Smooth muscle cell (in vitro differentiated cells): ENCODE measurements around the gene RAB3IL1. TPM values are rescaled to one million over a fixed set of nuclear protein-coding genes. Genes with fewer than 3 reads are reported as not detected.

ENCODE experiments used
- DNase-seq: peaks from one replicate; lab custom pipeline; 2025; ENCODE audit not compliant: unreplicated experiment; lab: John Stamatoyannopoulos, UW
- H2AFZ ChIP-seq: fragments of 200-600 bp; sonication (generic); 2 replicates; pipeline ENCODE4 v1.6.0; 2016; ENCODE audit warnings: antibody characterized with exemption, low read depth, mild to moderate bottlenecking
- H3F3A ChIP-seq: fragments of 200-600 bp; sonication (generic); 2 replicates; pipeline ENCODE4 v1.6.0; 2017; ENCODE audit warnings: antibody characterized with exemption, low read depth
- H3K27ac ChIP-seq: fragments of 200-600 bp; sonication (generic); 2 replicates; pipeline ENCODE4 v1.5.1; 2016; ENCODE audit warnings: low read depth, mild to moderate bottlenecking
- H3K27me3 ChIP-seq: fragments of 200-600 bp; sonication (generic); 2 replicates; pipeline ENCODE4 v1.6.1; 2016; ENCODE audit warnings: low read depth, mild to moderate bottlenecking
- H3K36me3 ChIP-seq: fragments of 200-600 bp; sonication (generic); 2 replicates; pipeline ENCODE4 v1.5.1; 2016; ENCODE audit warnings: low read depth
- H3K4me1 ChIP-seq: fragments of 200-600 bp; sonication (generic); 2 replicates; pipeline ENCODE4 v1.5.1; 2016; ENCODE audit warnings: low read depth
- H3K4me2 ChIP-seq: fragments of 200-600 bp; sonication (generic); 2 replicates; pipeline ENCODE4 v1.6.0; 2016; ENCODE audit warnings: mild to moderate bottlenecking
- H3K4me3 ChIP-seq: fragments of 200-600 bp; sonication (generic); 2 replicates; pipeline ENCODE4 v1.5.1; 2016; ENCODE audit warnings: mild to moderate bottlenecking
- H3K79me2 ChIP-seq: fragments of 200-600 bp; sonication (generic); 2 replicates; pipeline ENCODE4 v1.6.0; 2016; ENCODE audit warnings: low read depth, mild to moderate bottlenecking
- H3K9ac ChIP-seq: fragments of 200-600 bp; sonication (generic); 2 replicates; pipeline ENCODE4 v1.6.0; 2016; ENCODE audit warnings: low read depth
- H3K9me3 ChIP-seq: fragments of 200-600 bp; sonication (generic); replicated peaks from 2 replicates; pipeline ENCODE4 v1.5.1; 2016; ENCODE audit warnings: low read depth
- H4K20me1 ChIP-seq: fragments of 200-600 bp; sonication (generic); 2 replicates; pipeline ENCODE4 v1.6.0; 2016; ENCODE audit warnings: low read depth
- WGBS: methylation state at CpG from one replicate; pipeline ENCODE4 v1.1.7; 2016; ENCODE audit warnings: low lambda C conversion rate; 5-methylcytosine and 5-hydroxymethylcytosine counted together
- polyA plus RNA-seq: library from polyadenylated mRNA; unstranded; fragments of >200 nt; fragmentation: Nextera tagmentation; extraction: Ambion mirVana; gene quantifications from 2 replicates; pipeline ENCODE4 v1.2.1, GENCODE V29; 2016
- total RNA-seq: library from RNA; depleted of rRNA; stranded (reverse); fragments of >200 nt; gene quantifications from 2 replicates; pipeline ENCODE4 v1.2.3, GENCODE V29; 2014
- TF ChIP-seq, protein P1 (sequence below): fragments of 200-600 bp; sonication (generic); IDR thresholded peaks from 2 replicates; pipeline ENCODE4 v1.5.1; 2017; ENCODE audit warnings: borderline replicate concordance, mild to moderate bottlenecking, antibody characterized with exemption; ENCODE audit not compliant: insufficient read depth, poor library complexity, severe bottlenecking

The RAB3IL1 gene
- total and polyA plus RNA-seq, 2 experiments from 2014 or later: 4.9 to 11.6 TPM

DNA sequence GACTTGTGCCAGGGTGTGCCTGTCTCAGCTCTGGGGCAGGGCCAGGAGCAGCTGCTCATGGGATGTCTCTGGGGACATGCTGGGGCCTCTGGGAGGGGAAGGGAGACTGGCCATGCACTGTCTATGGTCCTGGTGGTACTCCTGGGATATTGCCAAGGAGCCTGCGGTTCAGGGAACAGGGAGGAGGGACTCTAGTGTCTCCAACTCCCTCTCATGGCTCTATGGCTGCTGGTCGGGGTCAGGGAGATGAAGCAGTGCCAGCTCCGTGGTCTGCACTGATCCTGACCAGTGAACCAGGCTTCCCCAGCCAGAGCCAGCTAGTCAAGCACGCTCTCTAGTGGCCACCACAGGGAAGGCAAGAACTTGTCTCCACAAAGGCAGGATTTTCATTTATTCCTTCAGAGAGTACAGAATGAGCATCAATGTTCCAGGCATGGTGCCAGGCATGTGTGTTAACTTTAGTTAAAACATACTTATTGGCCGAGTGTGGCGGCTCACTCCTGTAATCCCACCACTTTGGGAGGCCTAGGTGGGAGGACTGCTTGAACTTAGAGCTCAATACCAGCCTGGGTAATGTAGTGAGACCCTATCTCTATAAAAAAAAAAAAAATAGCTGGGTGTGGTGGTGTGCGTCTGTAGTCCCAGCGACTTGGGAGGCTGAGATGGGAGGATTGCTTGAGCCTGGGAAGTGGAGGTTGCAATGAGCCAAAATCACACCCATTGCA, 30.3 kb upstream of the RAB3IL1 start:
- H3K9me3 ChIP-seq: no peaks in the 10 kb centered on the region
- H3K9ac ChIP-seq: no peak overlapping the region
- no peaks in the 10 kb centered on the region for H3K36me3 ChIP-seq
- peak; percentile 50 for DNase-seq
- no peak overlapping the region for H2AFZ ChIP-seq
- no peaks in the 10 kb centered on the region for H3K79me2 ChIP-seq
- H3K4me3 ChIP-seq: no peak overlapping the region
- no peaks in the 10 kb centered on the region for H3F3A ChIP-seq
- WGBS: 9% methylated on average over 8 of the region's 8 CpGs
- H3K27ac ChIP-seq: no peak overlapping the region
- H3K4me2 ChIP-seq: no peak overlapping the region
- TF ChIP-seq, protein P1, sequence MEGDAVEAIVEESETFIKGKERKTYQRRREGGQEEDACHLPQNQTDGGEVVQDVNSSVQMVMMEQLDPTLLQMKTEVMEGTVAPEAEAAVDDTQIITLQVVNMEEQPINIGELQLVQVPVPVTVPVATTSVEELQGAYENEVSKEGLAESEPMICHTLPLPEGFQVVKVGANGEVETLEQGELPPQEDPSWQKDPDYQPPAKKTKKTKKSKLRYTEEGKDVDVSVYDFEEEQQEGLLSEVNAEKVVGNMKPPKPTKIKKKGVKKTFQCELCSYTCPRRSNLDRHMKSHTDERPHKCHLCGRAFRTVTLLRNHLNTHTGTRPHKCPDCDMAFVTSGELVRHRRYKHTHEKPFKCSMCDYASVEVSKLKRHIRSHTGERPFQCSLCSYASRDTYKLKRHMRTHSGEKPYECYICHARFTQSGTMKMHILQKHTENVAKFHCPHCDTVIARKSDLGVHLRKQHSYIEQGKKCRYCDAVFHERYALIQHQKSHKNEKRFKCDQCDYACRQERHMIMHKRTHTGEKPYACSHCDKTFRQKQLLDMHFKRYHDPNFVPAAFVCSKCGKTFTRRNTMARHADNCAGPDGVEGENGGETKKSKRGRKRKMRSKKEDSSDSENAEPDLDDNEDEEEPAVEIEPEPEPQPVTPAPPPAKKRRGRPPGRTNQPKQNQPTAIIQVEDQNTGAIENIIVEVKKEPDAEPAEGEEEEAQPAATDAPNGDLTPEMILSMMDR: peak; percentile 86
- no peaks in the 10 kb centered on the region for H3K4me1 ChIP-seq
- no peaks in the 10 kb centered on the region for H4K20me1 ChIP-seq
- H3K27me3 ChIP-seq: peaks cover 4% of the 10 kb centered on the region

DNA sequence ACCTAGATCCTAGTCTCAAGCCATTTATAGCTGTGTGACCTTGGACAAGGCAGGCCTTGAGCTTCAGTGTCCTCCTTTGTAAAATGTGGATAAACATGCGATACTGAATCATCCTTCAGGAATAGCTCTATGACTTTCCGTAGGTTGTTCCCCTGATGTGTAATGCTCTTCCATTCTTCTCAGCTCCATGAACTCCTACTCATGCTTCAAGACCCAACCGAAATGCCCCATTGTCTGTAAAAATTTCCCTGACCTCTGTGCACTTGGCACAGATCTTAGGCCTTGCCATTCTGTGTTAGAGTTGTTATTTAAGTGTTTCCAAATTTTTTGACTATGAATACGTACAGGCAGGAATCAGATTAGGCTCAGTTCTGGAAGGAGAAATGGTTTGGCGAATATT, 29.5 kb upstream of the RAB3IL1 start:
- H3K4me1 ChIP-seq: no peaks in the 10 kb centered on the region
- TF ChIP-seq, protein P1: no peak
- 88% methylated on average over 5 of the region's 5 CpGs for WGBS
- no peaks in the 10 kb centered on the region for H3K36me3 ChIP-seq
- no peaks in the 10 kb centered on the region for H4K20me1 ChIP-seq
- H3K9me3 ChIP-seq: no peaks in the 10 kb centered on the region
- no peak overlapping the region for H3K9ac ChIP-seq
- no peaks in the 10 kb centered on the region for H3K79me2 ChIP-seq
- H3K4me3 ChIP-seq: no peak overlapping the region
- DNase-seq: no peak
- H3K4me2 ChIP-seq: no peak overlapping the region
- H3K27me3 ChIP-seq: peaks cover 4% of the 10 kb centered on the region
- no peak overlapping the region for H2AFZ ChIP-seq
- no peaks in the 10 kb centered on the region for H3F3A ChIP-seq
- no peak overlapping the region for H3K27ac ChIP-seq

DNA sequence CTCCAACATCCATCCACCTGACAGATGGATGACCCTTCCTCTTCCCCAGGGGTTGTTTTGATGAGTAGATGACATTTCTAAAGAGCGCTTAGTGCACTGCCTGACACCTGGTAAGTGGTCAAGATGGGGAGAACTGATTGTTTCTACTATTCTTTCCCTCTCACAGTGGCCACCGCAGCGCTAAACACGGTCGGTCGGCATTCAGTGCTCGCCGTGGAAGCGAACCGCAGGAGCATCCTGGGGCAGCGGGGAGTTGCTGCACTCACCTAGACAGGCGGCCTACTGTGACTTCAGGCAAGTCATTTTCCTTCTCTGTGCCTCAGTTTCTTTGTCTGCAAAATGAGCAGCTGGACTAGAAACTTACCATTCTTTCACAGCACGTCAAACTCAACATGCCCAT, 27.8 kb upstream of the RAB3IL1 start:
- DNase-seq: no peak
- TF ChIP-seq, protein P1: no peak
- Histone ChIP-seq H3K9ac (no peak overlapping the region), H3K4me2 (no peak overlapping the region), H2AFZ (no peak overlapping the region), H3K36me3 (no peaks in the 10 kb centered on the region), H3K4me3 (no peak overlapping the region), H3K79me2 (no peaks in the 10 kb centered on the region), H3K4me1 (no peaks in the 10 kb centered on the region), H4K20me1 (no peaks in the 10 kb centered on the region), H3K9me3 (no peaks in the 10 kb centered on the region), H3F3A (no peaks in the 10 kb centered on the region), H3K27ac (no peak overlapping the region), H3K27me3 (peaks cover 4% of the 10 kb centered on the region)
- WGBS: 93% methylated on average over 13 of the region's 13 CpGs

DNA sequence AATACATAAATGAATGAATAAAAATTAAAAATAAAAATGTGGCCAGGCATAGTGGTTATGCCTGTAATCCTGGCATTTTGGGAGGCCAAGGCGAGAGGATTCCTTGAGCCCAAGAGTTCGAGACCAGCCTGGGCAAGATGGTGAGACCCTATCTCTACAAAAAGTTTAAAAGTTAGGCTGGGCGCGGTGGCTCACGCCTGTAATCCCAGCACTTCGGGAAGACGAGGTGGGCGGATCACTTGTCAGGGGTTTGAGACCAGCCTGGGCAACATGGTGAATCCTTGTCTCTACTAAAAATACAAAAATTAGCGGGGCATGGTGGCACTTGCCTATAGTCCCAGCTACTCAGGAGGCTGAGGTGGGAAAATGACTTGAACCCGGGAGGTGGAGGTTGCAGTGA, 23.1 kb upstream of the RAB3IL1 start:
- Histone ChIP-seq H3K27ac (no peak overlapping the region), H3K9ac (no peak overlapping the region), H3K36me3 (no peaks in the 10 kb centered on the region), H3K9me3 (no peaks in the 10 kb centered on the region), H2AFZ (no peak overlapping the region), H3K4me1 (no peaks in the 10 kb centered on the region), H3K4me2 (no peak overlapping the region), H4K20me1 (no peaks in the 10 kb centered on the region), H3K4me3 (no peak overlapping the region), H3F3A (no peaks in the 10 kb centered on the region), H3K27me3 (peaks cover 4% of the 10 kb centered on the region), H3K79me2 (no peaks in the 10 kb centered on the region)
- WGBS: 81% methylated on average over 10 of the region's 10 CpGs
- no peak for DNase-seq
- TF ChIP-seq, protein P1: no peak
